ENCODE data around the gene COL18A1. TPM values are rescaled to one million over a fixed set of nuclear protein-coding genes. Genes with fewer than 3 reads are reported as not detected.

The COL18A1 gene
- total RNA-seq, 1 experiment from 2014 or later: 3.4 TPM

GRCh38 chr21:45506836-45507522, 102.0 kb downstream of the COL18A1 start:
- intact Hi-C loops (cut with micrococcal nuclease): no loop called here
- DNase-seq (ENCODE audit: unreplicated experiment): no peak
- H3K4me3 Mint-ChIP-seq (ENCODE audit: unreplicated experiment): no peak overlapping the region
- H3K4me1 Mint-ChIP-seq (ENCODE audit: insufficient read depth, unreplicated experiment): no peaks in the 10 kb centered on the region
- TF ChIP-seq, protein P1, sequence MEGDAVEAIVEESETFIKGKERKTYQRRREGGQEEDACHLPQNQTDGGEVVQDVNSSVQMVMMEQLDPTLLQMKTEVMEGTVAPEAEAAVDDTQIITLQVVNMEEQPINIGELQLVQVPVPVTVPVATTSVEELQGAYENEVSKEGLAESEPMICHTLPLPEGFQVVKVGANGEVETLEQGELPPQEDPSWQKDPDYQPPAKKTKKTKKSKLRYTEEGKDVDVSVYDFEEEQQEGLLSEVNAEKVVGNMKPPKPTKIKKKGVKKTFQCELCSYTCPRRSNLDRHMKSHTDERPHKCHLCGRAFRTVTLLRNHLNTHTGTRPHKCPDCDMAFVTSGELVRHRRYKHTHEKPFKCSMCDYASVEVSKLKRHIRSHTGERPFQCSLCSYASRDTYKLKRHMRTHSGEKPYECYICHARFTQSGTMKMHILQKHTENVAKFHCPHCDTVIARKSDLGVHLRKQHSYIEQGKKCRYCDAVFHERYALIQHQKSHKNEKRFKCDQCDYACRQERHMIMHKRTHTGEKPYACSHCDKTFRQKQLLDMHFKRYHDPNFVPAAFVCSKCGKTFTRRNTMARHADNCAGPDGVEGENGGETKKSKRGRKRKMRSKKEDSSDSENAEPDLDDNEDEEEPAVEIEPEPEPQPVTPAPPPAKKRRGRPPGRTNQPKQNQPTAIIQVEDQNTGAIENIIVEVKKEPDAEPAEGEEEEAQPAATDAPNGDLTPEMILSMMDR (IDR thresholded peaks at IDR 0.05; ENCODE audit: unreplicated experiment): no peak
- peaks cover 7% of the 10 kb centered on the region for H3K36me3 Mint-ChIP-seq (ENCODE audit: insufficient read depth, unreplicated experiment)
- no TSS peak for BruUV-seq (replicated peaks)
- CTCF ChIA-PET: no interaction called here
- no peaks in the 10 kb centered on the region for H3K9me3 Mint-ChIP-seq (ENCODE audit: unreplicated experiment)
- POLR2A ChIA-PET: interaction anchor here (0.7 kb wide), 1 partner anchor 219 kb away, joined by 3 read pairs; no protein-coding TSS in a partner anchor
- H3K27me3 Mint-ChIP-seq (ENCODE audit: insufficient read depth, unreplicated experiment): no peaks in the 10 kb centered on the region
- H3K27ac Mint-ChIP-seq (ENCODE audit: low read depth, unreplicated experiment): no peak overlapping the region

GRCh38 chr21:45507523-45507875, 102.5 kb downstream of the COL18A1 start:
- H3K27ac Mint-ChIP-seq (ENCODE audit: low read depth, unreplicated experiment): no peak overlapping the region

GRCh38 chr21:45507888-45508508, 103.0 kb downstream of the COL18A1 start:
- H3K9me3 Mint-ChIP-seq (ENCODE audit: unreplicated experiment): no peaks in the 10 kb centered on the region
- H3K27me3 Mint-ChIP-seq (ENCODE audit: insufficient read depth, unreplicated experiment): no peaks in the 10 kb centered on the region
- peaks cover 7% of the 10 kb centered on the region for H3K36me3 Mint-ChIP-seq (ENCODE audit: insufficient read depth, unreplicated experiment)
- TF ChIP-seq, protein P1 (IDR thresholded peaks at IDR 0.05; ENCODE audit: unreplicated experiment): no peak
- BruUV-seq (replicated peaks): no TSS peak
- CTCF ChIA-PET: interaction anchor here (0.7 kb wide), 1 partner anchor 476 kb away, joined by 3 read pairs; no protein-coding TSS in a partner anchor
- no peak overlapping the region for H3K27ac Mint-ChIP-seq (ENCODE audit: low read depth, unreplicated experiment)
- POLR2A ChIA-PET: interaction anchor here (0.7 kb wide), 1 partner anchor 220 kb away, joined by 3 read pairs; no protein-coding TSS in a partner anchor
- DNase-seq (ENCODE audit: unreplicated experiment): no peak
- intact Hi-C loops (cut with micrococcal nuclease): no loop called here
- H3K4me1 Mint-ChIP-seq (ENCODE audit: insufficient read depth, unreplicated experiment): no peaks in the 10 kb centered on the region
- no peak overlapping the region for H3K4me3 Mint-ChIP-seq (ENCODE audit: unreplicated experiment)

More at GRCh38 chr21:45507523-45507875, 102.5 kb downstream of the COL18A1 start:
- no TSS peak for BruUV-seq (replicated peaks)
- ChIA-PET CTCF (no interaction called here), POLR2A (interaction anchor here (0.7 kb wide), 1 partner anchor 219 kb away, joined by 3 read pairs; no protein-coding TSS in a partner anchor)
- DNase-seq (ENCODE audit: unreplicated experiment): no peak
- Mint-ChIP-seq H3K36me3 (ENCODE audit: insufficient read depth, unreplicated experiment) (peaks cover 7% of the 10 kb centered on the region), H3K4me3 (ENCODE audit: unreplicated experiment) (no peak overlapping the region), H3K9me3 (ENCODE audit: unreplicated experiment) (no peaks in the 10 kb centered on the region), H3K4me1 (ENCODE audit: insufficient read depth, unreplicated experiment) (no peaks in the 10 kb centered on the region), H3K27me3 (ENCODE audit: insufficient read depth, unreplicated experiment) (no peaks in the 10 kb centered on the region)
- TF ChIP-seq, protein P1 (IDR thresholded peaks at IDR 0.05; ENCODE audit: unreplicated experiment): no peak
- intact Hi-C loops (cut with micrococcal nuclease): no loop called here

All from MCF 10A (cell line).